Measurements from ENCODE around the gene SFXN5.

SFXN5 gene

GRCh38 chr2:72895759-72896281 lies 175.7 kb downstream of the SFXN5 start:
- no peak for TF ChIP-seq CTCF (IDR thresholded peaks at IDR 0.05; ENCODE audit: extremely low read depth, missing control alignments)
- no peak for DNase-seq (ENCODE audit: low spot score)

DNA sequence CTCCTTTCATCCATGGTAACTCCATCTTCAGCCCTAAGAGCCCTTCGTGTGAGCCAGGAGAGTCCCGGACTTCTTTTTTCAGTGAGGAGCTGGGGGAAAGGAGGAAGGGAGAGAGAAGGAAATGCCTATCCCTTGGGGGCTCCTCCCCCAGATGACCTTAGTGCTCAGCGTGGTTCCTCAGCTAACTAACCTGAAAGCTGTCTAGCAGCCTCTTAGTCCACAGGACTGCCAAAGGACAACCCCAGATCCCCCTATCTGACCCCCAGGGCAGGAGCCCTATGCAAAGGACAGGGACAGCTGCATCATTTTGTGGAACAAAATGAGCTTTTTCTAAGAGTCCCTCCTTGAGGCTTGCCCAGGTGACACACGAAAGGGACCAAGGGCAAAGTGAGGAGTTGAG lies 176.4 kb downstream of the SFXN5 start:
- DNase-seq (ENCODE audit: low spot score) = no peak

GRCh38 chr2:72894514-72894913 lies 177.0 kb downstream of the SFXN5 start:
- no peak for DNase-seq (ENCODE audit: low spot score)
- no peak for TF ChIP-seq CTCF (IDR thresholded peaks at IDR 0.05; ENCODE audit: extremely low read depth, missing control alignments)

More for the DNA sequence above, 176.4 kb downstream of the SFXN5 start:
- TF ChIP-seq CTCF (IDR thresholded peaks at IDR 0.05; ENCODE audit: extremely low read depth, missing control alignments) = no peak

DNA sequence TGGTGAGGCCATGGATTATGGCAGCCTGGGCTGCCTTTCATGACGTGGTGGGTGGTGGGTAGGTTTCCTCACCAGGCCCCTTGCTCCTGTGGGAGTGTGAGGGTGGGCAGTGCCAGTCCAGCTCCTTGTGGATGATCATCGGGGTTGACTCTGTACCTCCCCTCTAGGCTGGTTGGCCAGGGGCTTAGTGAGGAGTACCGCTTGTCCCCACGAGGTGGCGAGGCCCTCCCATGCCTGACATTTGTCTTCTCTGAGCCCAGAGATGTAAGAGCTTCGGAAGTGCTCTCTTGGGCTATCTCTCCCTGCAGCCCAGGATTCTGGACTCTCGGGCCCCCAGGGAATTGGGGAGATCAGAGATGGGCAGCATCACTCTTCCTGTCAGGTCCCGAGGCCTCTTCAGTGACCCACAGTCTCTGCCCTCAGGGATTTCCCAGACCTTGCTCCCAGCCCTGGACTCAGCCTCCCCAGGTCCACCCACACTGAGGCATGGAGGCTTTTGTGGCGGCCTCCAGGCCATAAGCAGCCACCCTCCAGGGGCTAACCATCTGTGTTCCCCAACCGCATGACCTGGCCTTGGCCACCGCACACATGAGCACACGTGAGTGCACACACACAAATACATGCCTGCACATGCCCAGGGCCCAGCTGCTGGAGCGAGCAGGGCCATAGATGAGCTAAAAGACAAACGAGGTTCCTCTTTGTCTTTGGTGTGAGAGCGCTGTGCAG lies 177.8 kb downstream of the SFXN5 start:
- TF ChIP-seq CTCF (IDR thresholded peaks at IDR 0.05; ENCODE audit: extremely low read depth, missing control alignments) = peak; percentile 70
- DNase-seq (ENCODE audit: low spot score) = peak; percentile 75

DNA sequence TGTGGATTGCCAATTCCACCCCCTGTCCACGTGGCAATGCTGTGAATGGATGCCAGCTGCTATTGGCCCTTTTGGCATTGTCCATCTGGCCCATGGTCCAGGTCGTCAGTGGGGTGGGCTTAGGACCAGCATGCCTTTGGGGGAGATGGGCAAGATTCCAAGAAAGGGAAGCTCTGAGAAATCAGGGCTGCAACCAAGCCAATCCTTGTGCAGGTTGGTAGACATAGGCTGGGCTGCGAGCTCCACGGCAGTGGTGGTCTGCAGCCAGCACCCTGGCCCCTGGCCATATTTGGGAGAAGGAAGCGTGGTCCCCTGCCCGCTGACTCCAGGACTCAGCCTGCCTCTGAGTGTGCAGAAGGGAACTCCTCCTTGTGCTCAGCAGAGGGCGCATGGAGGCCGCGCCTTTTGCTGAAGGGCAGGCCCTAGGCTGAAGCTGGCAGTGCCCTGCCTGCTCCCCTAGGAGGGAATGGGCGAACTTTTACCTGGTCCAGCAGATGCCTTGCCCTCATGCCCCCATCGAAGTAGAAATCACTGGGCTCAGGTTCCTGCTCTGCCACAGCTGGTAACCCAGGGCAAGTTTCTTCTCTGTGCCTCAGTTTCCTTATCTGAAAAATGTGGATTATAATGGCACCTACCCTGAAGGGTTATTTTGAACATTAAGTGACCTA lies 178.9 kb downstream of the SFXN5 start:
- DNase-seq (ENCODE audit: low spot score) = peak; percentile 83
- TF ChIP-seq CTCF (IDR thresholded peaks at IDR 0.05; ENCODE audit: extremely low read depth, missing control alignments) = peak; percentile 80

Data from GM20000 (cell line).